B cell (primary cell): ENCODE data around the gene GMEB2. TPM values are rescaled to one million over a fixed set of nuclear protein-coding genes. Genes with fewer than 3 reads are reported as not detected.

ENCODE experiments used
- ATAC-seq: fragments of 200-7000 bp; cut with Tn5 transposase; one replicate; pipeline ENCODE4 v1.10.0; 2021; ENCODE audit warnings: low read depth, mild to moderate bottlenecking, moderate number of reproducible peaks, moderate library complexity
- CTCF ChIA-PET: fragments of 350-600 bp; sonication (Branson Sonifier 250); formaldehyde crosslinking; loops from one replicate; lab custom pipeline; 2021; ENCODE audit warnings: antibody characterized with exemption, inconsistent platforms; lab: Charles Lee
- POLR2A ChIA-PET: fragments of 350-600 bp; sonication (Branson Sonifier 250); formaldehyde crosslinking; loops from one replicate; lab custom pipeline; 2021; ENCODE audit warnings: antibody characterized with exemption; lab: Charles Lee
- DNase-seq: peaks from one replicate; pipeline ENCODE4 v3.0.0; 2013
- H2AFZ ChIP-seq: 2 replicates; pipeline ENCODE4 v1.6.1; 2012; ENCODE audit warnings: mild to moderate bottlenecking, low read depth, low read length; ENCODE audit not compliant: insufficient read depth, poor library complexity, severe bottlenecking
- H3K27ac ChIP-seq, 2 donors: 1 replicate in 1 of 2; 2 replicates in 1 of 2; pipeline ENCODE4 v1.5.1; 2012 to 2013; ENCODE audit warnings: low read length in 2 of 2, mild to moderate bottlenecking in 2 of 2, moderate library complexity in 1 of 2
- H3K27me3 ChIP-seq, 4 experiments: fragments of 200-600 bp in 1 of 4; sonication (generic) in 1 of 4; replicated peaks in 1 of 4; 1 replicate in 2 of 4; 2 replicates in 2 of 4; pipeline versions ENCODE4 v1.6.1 to v1.7.0; 2013 to 2016; ENCODE audit warnings: low read length in 3 of 4, mild to moderate bottlenecking in 2 of 4, mixed read lengths in 1 of 4, moderate library complexity in 1 of 4; ENCODE audit not compliant: insufficient read depth in 4 of 4, control insufficient read depth in 3 of 4; ENCODE audit errors: control extremely low read depth in 1 of 4
- H3K36me3 ChIP-seq, 2 experiments: replicated peaks in 1 of 2; 1 replicate in 1 of 2; 2 replicates in 1 of 2; pipeline versions ENCODE4 v1.6.1 to v1.7.1; 2013; ENCODE audit warnings: low read length in 1 of 2; ENCODE audit not compliant: insufficient read depth in 2 of 2, control insufficient read depth in 1 of 2; ENCODE audit errors: control extremely low read depth in 1 of 2, extremely low read depth in 1 of 2
- H3K4me1 ChIP-seq, 2 donors: fragments of 200-600 bp in 1 of 2; sonication (generic) in 1 of 2; 1 replicate in 1 of 2; 2 replicates in 1 of 2; pipeline versions ENCODE4 v1.5.1 to v1.6.1; 2013 to 2017; ENCODE audit warnings: low read length in 2 of 2; ENCODE audit not compliant: control insufficient read depth in 2 of 2, insufficient read depth in 2 of 2
- H3K4me2 ChIP-seq: replicated peaks from 2 replicates; pipeline ENCODE3; 2012; ENCODE audit warnings: mild to moderate bottlenecking, low read depth, low read length; ENCODE audit not compliant: poor library complexity, severe bottlenecking
- H3K4me3 ChIP-seq, 5 experiments: fragments of 200-600 bp in 1 of 5; sonication (generic) in 1 of 5; 1 replicate in 3 of 5; 2 replicates in 2 of 5; pipeline versions ENCODE4 v1.5.1 to v1.7.0; 2011 to 2016; ENCODE audit warnings: low read length in 4 of 5, mild to moderate bottlenecking in 4 of 5, low read depth in 2 of 5, control low read depth in 1 of 5, moderate library complexity in 1 of 5; ENCODE audit not compliant: insufficient read depth in 1 of 5; ENCODE audit errors: control extremely low read depth in 1 of 5, extremely low read depth in 1 of 5
- H3K79me2 ChIP-seq: fragments of 200-600 bp; sonication (generic); one replicate; pipeline ENCODE4 v1.6.0; 2016; ENCODE audit warnings: low read length; ENCODE audit not compliant: control insufficient read depth, insufficient read depth
- H3K9ac ChIP-seq: fragments of 200-600 bp; sonication (generic); 2 replicates; pipeline ENCODE4 v1.6.1; 2017; ENCODE audit warnings: mild to moderate bottlenecking, low read length, moderate library complexity
- H3K9me3 ChIP-seq, 3 donors: one replicate each; pipeline versions ENCODE4 v1.6.1 to v1.7.1; 2013; ENCODE audit warnings: low read length in 2 of 3; ENCODE audit not compliant: control insufficient read depth in 2 of 3, insufficient read depth in 1 of 3; ENCODE audit errors: control extremely low read depth in 1 of 3
- H4K20me1 ChIP-seq: 2 replicates; pipeline ENCODE4 v1.6.0; 2012; ENCODE audit warnings: mild to moderate bottlenecking, low read length; ENCODE audit not compliant: insufficient read depth, control insufficient read depth, poor library complexity, severe bottlenecking
- H3K27ac Mint-ChIP-seq: one replicate; pipeline ENCODE4 v1.8.0; 2021; ENCODE audit warnings: mixed read lengths
- H3K27me3 Mint-ChIP-seq: one replicate; pipeline ENCODE4 v1.8.0; 2021; ENCODE audit warnings: mixed read lengths
- H3K4me1 Mint-ChIP-seq: one replicate; pipeline ENCODE4 v1.8.0; 2021; ENCODE audit warnings: mixed read lengths
- H3K4me3 Mint-ChIP-seq: one replicate; pipeline ENCODE4 v1.8.0; 2021; ENCODE audit warnings: mixed read lengths
- H3K9me3 Mint-ChIP-seq: one replicate; pipeline ENCODE4 v1.8.0; 2022; ENCODE audit warnings: mixed read lengths; ENCODE audit not compliant: insufficient read depth
- EZH2 ChIP-seq: IDR thresholded peaks from 2 replicates; pipeline ENCODE4 v1.6.1; 2012; ENCODE audit warnings: borderline replicate concordance, low read depth, mild to moderate bottlenecking, moderate library complexity, low read length; ENCODE audit not compliant: insufficient read depth, poor library complexity, severe bottlenecking
- WGBS: methylation state at CpG from one replicate; pipeline ENCODE4 v1.1.5; 2013; ENCODE audit warnings: missing lambda C conversion rate; ENCODE audit not compliant: insufficient coverage; 5-methylcytosine and 5-hydroxymethylcytosine counted together
- intact Hi-C: fragments of 100-400 bp; cut with micrococcal nuclease; formaldehyde crosslinking; loops from one replicate; pipeline ENCODE4 v1.10.0; 2022
- polyA plus RNA-seq: library from polyadenylated mRNA; depleted of rRNA; stranded (reverse); fragments of >200 nt; gene quantifications from 2 replicates; pipeline ENCODE4 v1.2.3, GENCODE V29; 2012
- total RNA-seq, 2 donors: library from RNA; stranded (reverse); fragments of 120-200 nt in 1 of 2; gene quantifications; 1 replicate in 1 of 2; 2 replicates in 1 of 2; pipeline versions ENCODE4 v1.2.3 to v1.2.4, GENCODE V29; 2013 to 2022
- TF ChIP-seq, protein P1 (sequence below): fragments of 200-600 bp; IDR thresholded peaks from one replicate; pipeline ENCODE4 v1.8.0; 2022; ENCODE audit warnings: antibody characterized with exemption, mild to moderate bottlenecking

The GMEB2 gene
- total and polyA plus RNA-seq, 2 donors (not counting 1 experiment from before 2014, with no cell fraction given) = 17.7 to 24.5 TPM

DNA sequence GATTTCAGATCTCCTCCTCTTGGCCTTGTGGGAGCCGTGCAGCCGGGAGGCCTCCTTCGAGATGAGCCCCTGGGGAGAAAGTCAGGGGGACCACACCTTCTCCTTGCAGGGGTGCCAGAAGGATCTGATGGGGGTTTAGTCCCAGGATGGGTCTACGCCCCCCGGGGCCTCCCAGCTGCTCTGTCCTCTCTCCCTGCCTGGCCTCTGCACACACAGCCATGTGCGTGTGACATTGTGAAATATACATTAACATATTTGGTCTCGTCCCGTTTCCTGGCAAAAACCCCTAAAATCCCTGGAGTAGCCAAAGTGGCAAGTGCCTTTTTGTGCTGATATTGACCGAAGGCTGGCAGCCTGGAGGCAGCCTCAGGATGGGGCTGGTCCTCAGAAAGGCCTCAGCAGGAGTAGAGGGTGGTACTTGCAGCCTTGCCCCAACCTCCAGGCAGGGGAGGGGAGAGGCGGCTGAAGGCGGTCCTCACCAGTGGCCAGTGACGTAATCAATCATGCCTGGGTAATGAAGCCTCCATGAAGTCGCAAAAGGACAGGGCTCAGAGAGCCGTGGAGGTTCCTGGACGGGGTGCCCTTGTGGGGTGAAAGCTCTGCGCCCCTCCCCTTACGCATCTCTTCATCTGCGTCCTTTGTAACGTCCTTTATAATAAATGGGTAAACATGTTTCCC, 47.7 kb downstream of the GMEB2 start:
- no peaks in the 10 kb centered on the region for H3K27me3 ChIP-seq
- H3K9me3 Mint-ChIP-seq = no peaks in the 10 kb centered on the region
- H3K36me3 ChIP-seq = no peaks in the 10 kb centered on the region
- H3K27ac ChIP-seq = no peak overlapping the region
- no peak overlapping the region for H3K4me3 Mint-ChIP-seq
- ChIA-PET CTCF (interaction anchor here (0.9 to 3.4 kb wide), 3 partner anchors 24 to 286 kb away, joined by 3 to 16 read pairs (median 3); partner anchors contain the start of genes PTK6 and TPD52L2), POLR2A (no interaction called here)
- no peaks in the 10 kb centered on the region for H3K9me3 ChIP-seq
- H2AFZ ChIP-seq = no peak overlapping the region
- H3K4me1 ChIP-seq = peaks cover 5 to 14% of the 10 kb centered on the region in 2 donors
- H3K27me3 Mint-ChIP-seq = no peaks in the 10 kb centered on the region
- H3K4me1 Mint-ChIP-seq = peaks cover 6% of the 10 kb centered on the region
- no peak for ATAC-seq
- H3K4me3 ChIP-seq = no peak overlapping the region
- H3K27ac Mint-ChIP-seq = no peak overlapping the region
- TF ChIP-seq, protein P1, sequence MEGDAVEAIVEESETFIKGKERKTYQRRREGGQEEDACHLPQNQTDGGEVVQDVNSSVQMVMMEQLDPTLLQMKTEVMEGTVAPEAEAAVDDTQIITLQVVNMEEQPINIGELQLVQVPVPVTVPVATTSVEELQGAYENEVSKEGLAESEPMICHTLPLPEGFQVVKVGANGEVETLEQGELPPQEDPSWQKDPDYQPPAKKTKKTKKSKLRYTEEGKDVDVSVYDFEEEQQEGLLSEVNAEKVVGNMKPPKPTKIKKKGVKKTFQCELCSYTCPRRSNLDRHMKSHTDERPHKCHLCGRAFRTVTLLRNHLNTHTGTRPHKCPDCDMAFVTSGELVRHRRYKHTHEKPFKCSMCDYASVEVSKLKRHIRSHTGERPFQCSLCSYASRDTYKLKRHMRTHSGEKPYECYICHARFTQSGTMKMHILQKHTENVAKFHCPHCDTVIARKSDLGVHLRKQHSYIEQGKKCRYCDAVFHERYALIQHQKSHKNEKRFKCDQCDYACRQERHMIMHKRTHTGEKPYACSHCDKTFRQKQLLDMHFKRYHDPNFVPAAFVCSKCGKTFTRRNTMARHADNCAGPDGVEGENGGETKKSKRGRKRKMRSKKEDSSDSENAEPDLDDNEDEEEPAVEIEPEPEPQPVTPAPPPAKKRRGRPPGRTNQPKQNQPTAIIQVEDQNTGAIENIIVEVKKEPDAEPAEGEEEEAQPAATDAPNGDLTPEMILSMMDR = no peak
- no peak for TF ChIP-seq EZH2
- H3K4me2 ChIP-seq = no peak overlapping the region
- intact Hi-C loops = no loop called here
- H3K9ac ChIP-seq = no peak overlapping the region
- no peaks in the 10 kb centered on the region for H3K79me2 ChIP-seq
- no peaks in the 10 kb centered on the region for H4K20me1 ChIP-seq
- 90% methylated on average over 11 of the region's 19 CpGs for WGBS
- DNase-seq = no peak
